GM21528 (cell line): ENCODE measurements around the gene LMOD2.

Source experiments
- ATAC-seq: cut with Tn5 transposase; IDR thresholded peaks from one replicate; pipeline ENCODE4 v1.9.1; 2021; ENCODE audit warnings: mild to moderate bottlenecking, moderate library complexity; ENCODE audit not compliant: unreplicated experiment, low FRiP score

LMOD2 gene

DNA sequence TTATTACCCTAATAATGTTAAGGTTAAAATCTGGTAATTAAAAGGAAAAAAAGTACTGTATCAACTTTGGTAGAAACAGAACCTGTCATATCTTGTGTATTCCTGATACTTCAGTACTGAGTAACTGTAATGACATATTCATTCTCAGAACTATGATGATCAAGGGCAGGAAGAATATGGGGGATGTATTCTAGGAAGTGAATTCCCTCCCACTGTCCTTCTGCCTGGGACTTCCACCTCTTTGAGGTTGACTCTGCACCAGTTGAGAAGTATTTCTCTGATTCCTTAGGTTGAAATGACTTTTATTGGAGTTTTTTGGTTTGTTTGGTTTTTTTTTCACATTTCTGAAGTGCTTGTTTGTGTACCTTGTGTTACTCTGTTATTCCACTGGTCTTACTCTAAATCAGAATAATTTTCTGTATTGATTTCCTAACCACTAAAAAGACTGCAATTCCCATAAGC, 56.2 kb downstream of the LMOD2 start:
- no peak for ATAC-seq

DNA sequence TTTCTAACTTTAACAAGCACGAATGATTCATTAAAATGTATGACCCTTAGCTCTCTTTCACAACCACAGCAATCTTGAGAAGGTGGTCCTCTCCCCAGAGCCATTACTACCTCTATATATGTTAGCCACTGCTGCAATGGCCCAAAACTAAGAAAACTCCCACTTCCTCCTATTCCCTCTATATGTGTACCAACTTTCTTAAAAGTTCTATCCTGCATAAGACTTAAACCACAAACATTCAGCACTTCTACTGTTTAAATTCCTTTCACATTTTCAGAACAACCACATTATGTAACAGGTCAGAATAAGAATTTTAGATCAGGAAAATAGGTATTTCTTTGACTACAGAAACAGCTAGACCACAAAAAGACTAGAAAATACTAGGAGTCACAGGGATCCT, 57.0 kb downstream of the LMOD2 start:
- no peak for ATAC-seq
